Loucy (cell line): ENCODE results near the gene PAF1.

Experiments used
- CTCF ChIP-seq: fragments of 200-600 bp; sonication (generic); conservative IDR thresholded peaks from 2 replicates; pipeline ENCODE4 v1.5.1; 2014; ENCODE audit warnings: mild to moderate bottlenecking, antibody characterized with exemption, low read length
- EZH2phosphoT487 ChIP-seq: fragments of 200-600 bp; IDR thresholded peaks from 2 replicates; pipeline ENCODE4 v1.6.1; 2018; ENCODE audit warnings: antibody characterized with exemption, mild to moderate bottlenecking, moderate library complexity, borderline replicate concordance

GRCh38 chr19:39385629-39386411, 5.1 kb downstream of the PAF1 start:
- TF ChIP-seq CTCF (no peak), EZH2phosphoT487 (no peak)
